Measurements from ENCODE around the gene PIK3C2G.

DNA sequence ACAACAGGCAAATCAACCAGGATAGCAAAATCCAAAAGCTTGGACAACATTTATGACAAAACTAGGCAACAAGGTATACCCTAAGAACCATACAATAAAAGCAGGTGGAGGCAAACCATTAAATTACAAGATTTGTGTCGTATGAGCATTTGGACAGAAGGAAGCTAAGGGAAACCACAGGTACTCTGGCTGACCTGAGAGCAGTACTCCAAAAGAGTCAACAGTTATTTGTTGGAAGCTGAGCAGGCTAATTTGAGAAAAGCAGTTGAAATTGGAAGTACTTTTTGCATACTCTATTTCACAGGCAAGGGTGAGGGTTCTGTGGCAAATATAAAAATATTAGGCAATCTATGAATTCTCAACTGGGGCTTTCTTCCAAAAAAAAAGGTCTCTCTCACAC, 297.9 kb downstream of the PIK3C2G start:
- TF ChIP-seq CTCF (IDR thresholded peaks at IDR 0.05) (no peak), POLR2AphosphoS5 (IDR thresholded peaks at IDR 0.05; ENCODE audit: low read depth, low read length) (no peak)
